GM15510 (cell line): ENCODE data around the gene ACOX2.

Source experiments
- POLR2A ChIP-seq: IDR thresholded peaks from 3 replicates; pipeline ENCODE4 v1.6.1; 2011; ENCODE audit warnings: borderline replicate concordance; ENCODE audit not compliant: insufficient read length; ENCODE audit errors: extremely low read depth

The ACOX2 gene

DNA sequence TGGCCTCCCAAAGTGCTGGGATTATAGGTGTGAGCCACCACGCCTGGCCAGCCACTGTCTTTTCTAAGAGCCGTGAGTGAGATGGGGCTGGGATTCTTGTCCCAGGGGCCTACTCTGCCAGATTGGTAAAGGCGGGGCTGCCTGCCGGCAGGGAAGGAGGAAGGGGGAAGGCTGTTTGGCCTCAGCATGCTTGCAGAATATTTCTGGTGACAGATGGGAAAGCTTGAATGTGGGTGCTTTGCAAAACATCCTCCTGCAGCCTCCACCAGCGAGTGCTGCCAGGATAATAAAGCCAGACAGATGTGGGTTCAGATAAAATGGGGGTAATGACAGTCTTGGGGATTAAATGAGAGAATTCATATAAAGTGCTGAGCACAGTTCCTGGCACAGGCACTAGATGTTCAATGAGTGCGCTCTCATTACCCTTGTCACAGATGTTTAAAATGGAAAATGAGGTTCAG lies 19.8 kb upstream of the ACOX2 start:
- TF ChIP-seq POLR2A: no peak

DNA sequence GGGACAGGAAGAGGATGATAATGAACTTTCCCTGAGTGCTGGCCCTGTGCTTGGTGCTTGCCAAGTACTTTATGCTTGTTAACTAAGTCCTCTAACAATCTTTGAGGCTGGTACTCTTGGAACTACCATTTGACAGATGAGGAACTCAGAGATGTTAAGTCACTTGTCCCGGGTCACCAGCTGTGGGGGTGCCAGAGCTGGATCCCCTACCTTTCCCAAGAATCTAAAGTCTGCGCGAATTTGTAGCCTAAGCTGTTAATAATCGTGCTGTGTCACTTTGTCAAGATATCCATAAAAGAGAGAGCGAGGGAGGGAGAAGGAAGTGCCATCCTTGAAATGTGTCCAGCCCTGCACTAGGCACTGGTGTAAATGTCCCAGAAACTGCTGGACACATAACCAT lies 19.0 kb upstream of the ACOX2 start:
- no peak for TF ChIP-seq POLR2A

GRCh38 chr3:58555203-58555602 lies 18.2 kb upstream of the ACOX2 start:
- no peak for TF ChIP-seq POLR2A

DNA sequence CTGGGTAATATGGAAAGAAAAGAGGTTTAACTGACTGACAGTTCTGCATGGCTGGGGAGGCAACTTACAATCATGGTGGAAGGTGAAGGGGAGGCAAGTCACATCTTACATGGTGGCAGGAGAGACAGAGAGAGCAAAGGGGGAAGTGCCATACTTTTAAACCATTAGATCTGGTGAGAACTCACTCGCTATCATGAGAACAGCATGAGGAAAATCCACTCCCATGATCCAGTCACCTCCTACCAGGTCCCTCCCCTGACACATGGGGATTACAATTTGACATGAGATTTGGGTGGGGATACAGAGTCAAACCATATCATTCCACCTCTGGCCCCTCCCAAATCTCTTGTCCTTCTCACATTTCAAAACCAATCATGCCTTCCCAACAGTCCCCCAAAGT lies 16.0 kb upstream of the ACOX2 start:
- no peak for TF ChIP-seq POLR2A

DNA sequence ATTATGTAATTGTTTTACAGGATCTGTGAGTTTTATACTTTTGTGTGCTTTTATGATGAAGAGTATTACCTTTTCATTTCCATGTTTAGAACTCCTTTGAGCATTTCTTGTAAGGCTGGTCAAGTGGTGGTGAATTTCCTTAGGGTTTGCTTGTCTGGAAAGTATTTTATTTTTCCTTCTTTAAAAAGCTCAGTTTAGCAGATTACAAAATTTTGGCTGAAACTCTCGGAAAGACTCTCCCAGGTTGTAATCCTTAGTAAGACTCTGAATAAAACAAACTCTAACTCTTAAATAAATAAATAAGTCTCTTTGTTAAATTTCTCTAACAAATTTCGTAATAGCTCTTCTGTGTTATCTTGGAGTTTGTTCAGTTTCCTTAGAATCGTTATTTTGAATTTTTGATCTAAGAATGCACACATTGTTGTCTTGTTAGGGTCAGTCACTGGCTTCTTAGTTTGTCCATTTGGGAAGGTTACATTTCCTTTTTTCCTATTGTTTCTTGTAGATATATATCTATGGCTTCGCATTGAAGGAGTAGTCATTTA lies 14.7 kb upstream of the ACOX2 start:
- TF ChIP-seq POLR2A: no peak

DNA sequence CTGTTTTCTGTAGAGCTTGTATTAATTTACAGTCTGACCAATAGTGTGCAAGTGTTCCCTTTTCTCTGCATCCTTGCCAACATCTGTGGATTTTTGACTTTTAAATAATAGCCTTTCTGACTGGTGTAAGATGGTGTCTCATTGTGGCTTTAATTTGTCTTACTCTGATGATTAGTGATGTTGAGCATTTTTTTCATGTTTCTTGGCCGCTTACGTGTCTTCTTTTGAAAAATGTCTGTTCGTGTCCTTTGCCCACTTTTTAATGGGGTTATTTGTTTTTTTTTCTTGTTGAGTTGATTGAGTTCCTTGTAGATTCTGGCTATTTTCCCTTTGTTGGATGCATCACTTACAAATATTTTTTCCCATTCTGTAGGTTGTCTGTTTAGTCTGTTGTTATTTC lies 7.6 kb upstream of the ACOX2 start:
- no peak for TF ChIP-seq POLR2A

GRCh38 chr3:58540176-58540858 lies 3.3 kb upstream of the ACOX2 start:
- no peak for TF ChIP-seq POLR2A

- TF ChIP-seq POLR2A: no peak
Observed at GRCh38 chr3:58539626-58540025, 2.6 kb upstream of the ACOX2 start.

- TF ChIP-seq POLR2A: no peak
Observed at GRCh38 chr3:58537412-58538301, 667 bp upstream of the ACOX2 start.

DNA sequence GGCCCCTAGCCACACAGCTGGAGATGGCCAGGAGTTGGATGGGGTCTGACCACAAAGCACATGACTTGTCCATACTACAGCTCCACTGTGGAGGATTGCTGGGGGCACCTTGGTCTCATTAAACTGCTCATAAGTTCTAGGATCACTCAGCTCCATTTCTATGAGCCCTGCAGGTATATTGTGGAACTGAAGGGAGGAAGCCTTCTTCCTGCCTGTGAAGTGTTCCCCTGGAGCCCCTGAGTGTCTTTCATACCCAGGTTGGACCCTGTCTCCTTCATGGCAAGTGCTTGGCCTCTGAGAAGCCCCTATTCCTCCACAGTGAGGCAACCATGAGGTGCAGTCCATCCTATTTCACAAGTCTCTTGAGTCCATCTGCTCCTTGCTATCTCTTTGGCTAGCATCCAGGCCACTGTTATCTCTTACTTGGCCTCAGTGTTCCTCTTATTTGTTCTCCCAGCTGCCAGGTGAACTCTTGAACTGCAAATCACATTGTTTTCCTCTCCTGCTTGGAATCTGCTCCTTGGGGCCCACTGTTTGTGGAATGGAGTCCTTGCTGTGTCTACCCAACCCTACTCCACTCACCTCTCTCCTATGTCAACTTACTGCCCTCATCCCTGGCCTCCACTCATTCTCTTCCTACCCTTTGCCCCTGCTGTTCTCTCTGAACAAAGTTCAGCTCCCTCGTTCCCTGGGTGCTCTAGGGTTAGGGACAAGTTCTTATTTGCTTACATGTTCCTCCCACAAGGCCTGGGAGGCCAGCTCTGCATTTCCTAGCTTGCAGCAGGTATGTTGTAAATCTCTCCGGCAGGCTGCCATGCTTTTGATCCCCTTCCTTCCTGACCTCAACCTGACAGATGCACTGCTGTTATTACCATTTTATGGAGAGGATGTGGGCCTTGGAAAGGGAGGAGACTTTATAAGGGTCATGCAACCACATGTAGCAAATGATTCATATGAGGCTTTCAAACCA lies 1.2 kb downstream of the ACOX2 start:
- TF ChIP-seq POLR2A: no peak

DNA sequence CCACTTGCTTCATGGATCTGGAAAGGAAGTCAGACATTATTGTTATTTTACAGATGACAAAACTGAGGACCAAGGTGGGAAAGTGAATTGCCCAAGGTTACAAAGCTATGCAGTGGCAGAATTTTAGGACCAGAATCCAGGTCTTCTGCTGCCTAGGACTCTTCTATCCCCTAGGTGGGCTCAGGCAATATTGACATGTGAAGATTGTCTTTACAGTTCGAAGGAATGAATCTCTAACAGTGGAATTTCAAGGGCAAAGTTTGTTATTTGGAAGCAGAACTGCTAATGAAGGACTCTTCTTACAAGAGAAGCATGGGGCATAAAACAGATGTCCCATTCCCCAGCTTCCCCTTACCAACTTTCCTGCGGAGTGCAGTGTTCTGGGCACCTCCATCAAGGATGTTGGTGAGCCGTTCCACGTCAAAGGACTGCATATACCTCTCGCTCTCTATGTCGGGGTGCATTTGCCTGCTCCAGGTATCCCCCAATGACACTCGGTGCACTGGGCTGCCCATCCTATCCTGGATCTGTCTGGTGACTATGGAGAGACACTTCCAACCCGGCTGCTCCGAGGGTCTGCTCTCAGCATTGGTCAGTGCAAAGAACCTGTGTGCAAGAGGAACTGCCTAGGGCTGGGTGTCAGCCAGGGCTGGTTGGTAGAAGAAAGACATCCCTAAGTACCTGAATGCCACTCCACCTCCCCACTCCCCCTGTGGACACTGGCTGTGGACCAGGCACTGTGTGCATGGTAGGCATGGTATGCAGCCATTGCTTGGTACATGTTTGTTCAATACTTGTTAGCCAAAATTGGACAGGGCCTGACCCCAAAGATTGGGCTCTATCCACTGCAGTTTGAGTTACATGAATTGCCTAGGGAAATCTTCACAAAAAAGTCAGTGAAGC lies 2.1 kb downstream of the ACOX2 start:
- TF ChIP-seq POLR2A: no peak

DNA sequence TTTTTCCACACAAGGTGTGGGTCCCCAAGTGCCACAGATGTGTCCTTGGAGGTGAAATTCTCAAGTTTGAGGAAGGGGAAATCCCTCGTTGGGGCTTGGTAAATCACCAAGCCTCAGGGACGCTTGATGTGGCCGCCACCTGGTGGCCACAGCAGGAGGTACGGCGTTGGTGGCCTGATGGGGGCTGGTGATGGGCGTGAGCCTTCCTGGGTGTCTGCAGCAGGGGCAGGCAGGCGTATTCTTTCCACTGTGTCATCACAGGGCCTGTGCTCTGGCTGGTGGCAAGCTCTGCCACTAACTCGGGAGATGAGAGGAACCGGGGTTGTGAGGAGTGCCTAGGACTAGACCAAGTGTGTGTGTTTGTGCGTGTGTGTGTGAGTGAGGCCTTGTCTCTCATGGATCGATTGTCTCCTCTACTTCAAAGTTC lies 4.2 kb downstream of the ACOX2 start:
- TF ChIP-seq POLR2A: no peak

DNA sequence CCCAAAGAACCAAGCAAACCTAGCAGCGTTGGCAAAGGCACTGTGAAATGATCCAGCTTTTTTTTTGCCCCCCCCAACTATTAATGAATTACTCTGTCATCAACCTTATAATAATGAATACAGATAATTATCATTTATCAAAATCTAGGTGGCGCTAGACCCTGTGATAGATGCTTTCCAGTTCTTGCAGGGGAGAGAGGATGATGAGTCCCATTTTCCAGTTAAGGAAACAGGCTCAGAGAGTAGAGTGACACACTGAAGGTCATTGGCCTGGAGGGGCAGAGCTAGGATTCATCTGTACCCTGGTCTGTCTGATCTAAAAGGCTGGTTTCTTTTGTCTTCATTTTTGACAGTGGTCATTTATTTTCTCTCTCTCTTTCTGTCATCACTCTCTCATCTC lies 5.0 kb downstream of the ACOX2 start:
- TF ChIP-seq POLR2A: no peak
